Neural cell (in vitro differentiated cells): ENCODE results near the gene SLC20A1. TPM values are rescaled to one million over a fixed set of nuclear protein-coding genes. Genes with fewer than 3 reads are reported as not detected.

ENCODE experiments used
- H2AFZ ChIP-seq: fragments of 200-600, 300-800 bp; sonication (generic), shearing (Covaris generic); 2 replicates; pipeline ENCODE4 v1.6.0; 2014; ENCODE audit warnings: low read depth, mild to moderate bottlenecking, antibody characterized with exemption, low read length, moderate library complexity
- H3F3A ChIP-seq: fragments of 200-600 bp; shearing (Covaris generic); 2 replicates; pipeline ENCODE4 v1.6.1; 2016; ENCODE audit warnings: mild to moderate bottlenecking, moderate library complexity, mixed read lengths, antibody characterized with exemption, low read length; ENCODE audit not compliant: insufficient read depth, poor library complexity, severe bottlenecking
- H3K27ac ChIP-seq: fragments of 200-600, 300-800 bp; sonication (generic), shearing (Covaris generic); 2 replicates; pipeline ENCODE4 v1.5.1; 2014; ENCODE audit warnings: mild to moderate bottlenecking, low read length, moderate library complexity
- H3K27me3 ChIP-seq: fragments of 300-800, 200-600 bp; sonication (generic), shearing (Covaris generic); 2 replicates; pipeline ENCODE4 v1.6.0; 2014; ENCODE audit warnings: mild to moderate bottlenecking, low read depth, low read length, moderate library complexity; ENCODE audit not compliant: insufficient read depth
- H3K36me3 ChIP-seq: fragments of 300-800, 200-600 bp; sonication (generic), shearing (Covaris generic); 2 replicates; pipeline ENCODE4 v1.5.1; 2014; ENCODE audit warnings: mild to moderate bottlenecking, antibody characterized with exemption, low read length, moderate library complexity; ENCODE audit not compliant: insufficient read depth
- H3K4me2 ChIP-seq: fragments of 300-800, 200-600 bp; sonication (generic), shearing (Covaris generic); 2 replicates; pipeline ENCODE4 v1.6.0; 2014; ENCODE audit warnings: mild to moderate bottlenecking, low read length
- H3K4me3 ChIP-seq: fragments of 300-800, 200-600 bp; sonication (generic), shearing (Covaris generic); 2 replicates; pipeline ENCODE4 v1.5.1; 2014; ENCODE audit warnings: mild to moderate bottlenecking, low read length, moderate library complexity
- H3K79me2 ChIP-seq: fragments of 200-600 bp; shearing (Covaris generic); replicated peaks from 2 replicates; pipeline ENCODE4 v1.6.0; 2014; ENCODE audit warnings: mild to moderate bottlenecking, low read length, moderate library complexity; ENCODE audit not compliant: insufficient read depth
- H3K9ac ChIP-seq: fragments of 300-800, 200-600 bp; sonication (generic), shearing (Covaris generic); 2 replicates; pipeline ENCODE4 v1.6.1; 2016; ENCODE audit warnings: mild to moderate bottlenecking, low read length, mixed read lengths
- H3K9me2 ChIP-seq: fragments of 200-600 bp; shearing (Covaris generic); 2 replicates; pipeline ENCODE4 v1.6.1; 2016; ENCODE audit warnings: mild to moderate bottlenecking, low read length, mixed read lengths; ENCODE audit not compliant: insufficient read depth
- H3K9me3 ChIP-seq: fragments of 200-600, 300-800 bp; sonication (generic), shearing (Covaris generic); 2 replicates; pipeline ENCODE4 v1.6.1; 2016; ENCODE audit warnings: mild to moderate bottlenecking, mixed run types, low read length, moderate library complexity, mixed read lengths
- H4K20me1 ChIP-seq: fragments of 200-600 bp; shearing (Covaris generic); 2 replicates; pipeline ENCODE4 v1.6.1; 2016; ENCODE audit warnings: mild to moderate bottlenecking, mixed run types; ENCODE audit not compliant: insufficient read depth
- EP300 ChIP-seq: fragments of 450-650 bp; conservative IDR thresholded peaks from 2 replicates; pipeline ENCODE4 v1.6.1; 2014; ENCODE audit warnings: antibody characterized with exemption, mild to moderate bottlenecking, moderate library complexity; ENCODE audit not compliant: poor library complexity, severe bottlenecking
- EZH2 ChIP-seq: fragments of 200-600, 300-800 bp; shearing (Covaris generic), sonication (generic); IDR thresholded peaks from 2 replicates; pipeline ENCODE4 v1.6.1; 2014; ENCODE audit warnings: antibody characterized with exemption, low read length, borderline replicate concordance, mild to moderate bottlenecking; ENCODE audit not compliant: insufficient read depth, poor library complexity, severe bottlenecking
- MXI1 ChIP-seq: fragments of 450-650 bp; conservative IDR thresholded peaks from 2 replicates; pipeline ENCODE4 v1.6.1; 2014; ENCODE audit warnings: antibody characterized with exemption, mild to moderate bottlenecking; ENCODE audit not compliant: poor library complexity, severe bottlenecking
- POLR2AphosphoS5 ChIP-seq: IDR thresholded peaks from 2 replicates; pipeline ENCODE4 v1.6.1; 2012
- RAD21 ChIP-seq: fragments of 450-650 bp; conservative IDR thresholded peaks from 2 replicates; pipeline ENCODE4 v1.6.1; 2014; ENCODE audit warnings: antibody characterized with exemption, mild to moderate bottlenecking, moderate library complexity
- SMC3 ChIP-seq: fragments of 450-650 bp; conservative IDR thresholded peaks from 2 replicates; pipeline ENCODE4 v1.6.1; 2014; ENCODE audit warnings: antibody characterized with exemption, mild to moderate bottlenecking, moderate library complexity; ENCODE audit not compliant: poor library complexity
- TAF1 ChIP-seq: IDR thresholded peaks from 2 replicates; pipeline ENCODE4 v1.6.1; 2012; ENCODE audit warnings: low read depth
- polyA plus RNA-seq: library from polyadenylated mRNA; depleted of rRNA; stranded (reverse); fragments of >200 nt; gene quantifications from 2 replicates; pipeline ENCODE4 v1.2.3, GENCODE V29; 2014
- TF ChIP-seq, protein P1 (sequence below): IDR thresholded peaks from 2 replicates; pipeline ENCODE4 v1.6.1; 2012; ENCODE audit warnings: borderline replicate concordance
- TF ChIP-seq, protein P2 (sequence below): fragments of 450-650 bp; IDR thresholded peaks from 2 replicates; pipeline ENCODE4 v1.5.1; 2014; ENCODE audit warnings: antibody characterized with exemption, mild to moderate bottlenecking, moderate library complexity; ENCODE audit not compliant: poor library complexity, severe bottlenecking

SLC20A1 gene
- polyA plus RNA-seq, 1 donor from 2014 or later, result 61.4 TPM

- H3K27me3 ChIP-seq, result no peaks in the 10 kb centered on the region
- H3K4me3 ChIP-seq, result no peak overlapping the region
- TF ChIP-seq, protein P1, sequence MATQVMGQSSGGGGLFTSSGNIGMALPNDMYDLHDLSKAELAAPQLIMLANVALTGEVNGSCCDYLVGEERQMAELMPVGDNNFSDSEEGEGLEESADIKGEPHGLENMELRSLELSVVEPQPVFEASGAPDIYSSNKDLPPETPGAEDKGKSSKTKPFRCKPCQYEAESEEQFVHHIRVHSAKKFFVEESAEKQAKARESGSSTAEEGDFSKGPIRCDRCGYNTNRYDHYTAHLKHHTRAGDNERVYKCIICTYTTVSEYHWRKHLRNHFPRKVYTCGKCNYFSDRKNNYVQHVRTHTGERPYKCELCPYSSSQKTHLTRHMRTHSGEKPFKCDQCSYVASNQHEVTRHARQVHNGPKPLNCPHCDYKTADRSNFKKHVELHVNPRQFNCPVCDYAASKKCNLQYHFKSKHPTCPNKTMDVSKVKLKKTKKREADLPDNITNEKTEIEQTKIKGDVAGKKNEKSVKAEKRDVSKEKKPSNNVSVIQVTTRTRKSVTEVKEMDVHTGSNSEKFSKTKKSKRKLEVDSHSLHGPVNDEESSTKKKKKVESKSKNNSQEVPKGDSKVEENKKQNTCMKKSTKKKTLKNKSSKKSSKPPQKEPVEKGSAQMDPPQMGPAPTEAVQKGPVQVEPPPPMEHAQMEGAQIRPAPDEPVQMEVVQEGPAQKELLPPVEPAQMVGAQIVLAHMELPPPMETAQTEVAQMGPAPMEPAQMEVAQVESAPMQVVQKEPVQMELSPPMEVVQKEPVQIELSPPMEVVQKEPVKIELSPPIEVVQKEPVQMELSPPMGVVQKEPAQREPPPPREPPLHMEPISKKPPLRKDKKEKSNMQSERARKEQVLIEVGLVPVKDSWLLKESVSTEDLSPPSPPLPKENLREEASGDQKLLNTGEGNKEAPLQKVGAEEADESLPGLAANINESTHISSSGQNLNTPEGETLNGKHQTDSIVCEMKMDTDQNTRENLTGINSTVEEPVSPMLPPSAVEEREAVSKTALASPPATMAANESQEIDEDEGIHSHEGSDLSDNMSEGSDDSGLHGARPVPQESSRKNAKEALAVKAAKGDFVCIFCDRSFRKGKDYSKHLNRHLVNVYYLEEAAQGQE, result no peak
- TF ChIP-seq SMC3, result no peak
- H3K9me2 ChIP-seq, result no peaks in the 10 kb centered on the region
- no peak overlapping the region for H3K9ac ChIP-seq
- H3K27ac ChIP-seq, result no peak overlapping the region
- no peaks in the 10 kb centered on the region for H3K79me2 ChIP-seq
- no peaks in the 10 kb centered on the region for H3K9me3 ChIP-seq
- H2AFZ ChIP-seq, result no peak overlapping the region
- H3F3A ChIP-seq, result no peaks in the 10 kb centered on the region
- H3K36me3 ChIP-seq, result no peaks in the 10 kb centered on the region
- H4K20me1 ChIP-seq, result no peaks in the 10 kb centered on the region
- no peak overlapping the region for H3K4me2 ChIP-seq
Measured at GRCh38 chr2:112629224-112629623, 16.5 kb upstream of the SLC20A1 start.

DNA sequence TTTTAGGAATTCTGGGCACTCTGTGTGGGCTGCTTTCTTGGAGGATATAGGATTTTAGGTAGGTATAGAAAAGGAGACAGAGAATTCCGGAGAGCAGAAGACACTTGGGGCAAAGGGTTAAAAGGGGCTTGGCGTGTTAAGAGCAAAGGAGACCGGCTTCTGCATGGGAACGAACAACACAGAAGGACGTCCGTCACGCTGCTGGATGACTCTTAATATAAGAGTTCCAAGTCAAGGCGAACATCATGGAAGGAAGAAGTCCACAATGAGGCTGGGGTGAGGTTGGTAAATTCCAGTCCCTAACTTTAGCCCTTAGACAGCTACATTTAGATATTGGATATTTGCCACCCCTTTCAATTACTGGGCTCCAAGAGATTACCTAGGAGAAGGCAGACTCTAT is 15.9 kb upstream of the SLC20A1 start:
- Histone ChIP-seq H3F3A (no peaks in the 10 kb centered on the region), H4K20me1 (no peaks in the 10 kb centered on the region), H3K9ac (no peak overlapping the region), H3K9me3 (no peaks in the 10 kb centered on the region), H3K9me2 (no peaks in the 10 kb centered on the region), H3K4me2 (no peak overlapping the region), H3K36me3 (no peaks in the 10 kb centered on the region), H3K4me3 (no peak overlapping the region), H2AFZ (no peak overlapping the region), H3K27ac (no peak overlapping the region), H3K79me2 (no peaks in the 10 kb centered on the region), H3K27me3 (no peaks in the 10 kb centered on the region)
- no peak for TF ChIP-seq POLR2AphosphoS5
- TF ChIP-seq, protein P1, result no peak
- no peak for TF ChIP-seq MXI1
- TF ChIP-seq EP300, result no peak
- TF ChIP-seq TAF1, result no peak
- TF ChIP-seq EZH2, result no peak
- TF ChIP-seq SMC3, result no peak
- TF ChIP-seq, protein P2, sequence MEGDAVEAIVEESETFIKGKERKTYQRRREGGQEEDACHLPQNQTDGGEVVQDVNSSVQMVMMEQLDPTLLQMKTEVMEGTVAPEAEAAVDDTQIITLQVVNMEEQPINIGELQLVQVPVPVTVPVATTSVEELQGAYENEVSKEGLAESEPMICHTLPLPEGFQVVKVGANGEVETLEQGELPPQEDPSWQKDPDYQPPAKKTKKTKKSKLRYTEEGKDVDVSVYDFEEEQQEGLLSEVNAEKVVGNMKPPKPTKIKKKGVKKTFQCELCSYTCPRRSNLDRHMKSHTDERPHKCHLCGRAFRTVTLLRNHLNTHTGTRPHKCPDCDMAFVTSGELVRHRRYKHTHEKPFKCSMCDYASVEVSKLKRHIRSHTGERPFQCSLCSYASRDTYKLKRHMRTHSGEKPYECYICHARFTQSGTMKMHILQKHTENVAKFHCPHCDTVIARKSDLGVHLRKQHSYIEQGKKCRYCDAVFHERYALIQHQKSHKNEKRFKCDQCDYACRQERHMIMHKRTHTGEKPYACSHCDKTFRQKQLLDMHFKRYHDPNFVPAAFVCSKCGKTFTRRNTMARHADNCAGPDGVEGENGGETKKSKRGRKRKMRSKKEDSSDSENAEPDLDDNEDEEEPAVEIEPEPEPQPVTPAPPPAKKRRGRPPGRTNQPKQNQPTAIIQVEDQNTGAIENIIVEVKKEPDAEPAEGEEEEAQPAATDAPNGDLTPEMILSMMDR, result no peak
- no peak for TF ChIP-seq RAD21
